Fibroblast of skin of back (primary cell): Measurements from ENCODE around the gene GALE.

Experiments
- DNase-seq: peaks from one replicate; pipeline ENCODE4 v3.0.0-alpha.2; 2013

GALE gene

DNA sequence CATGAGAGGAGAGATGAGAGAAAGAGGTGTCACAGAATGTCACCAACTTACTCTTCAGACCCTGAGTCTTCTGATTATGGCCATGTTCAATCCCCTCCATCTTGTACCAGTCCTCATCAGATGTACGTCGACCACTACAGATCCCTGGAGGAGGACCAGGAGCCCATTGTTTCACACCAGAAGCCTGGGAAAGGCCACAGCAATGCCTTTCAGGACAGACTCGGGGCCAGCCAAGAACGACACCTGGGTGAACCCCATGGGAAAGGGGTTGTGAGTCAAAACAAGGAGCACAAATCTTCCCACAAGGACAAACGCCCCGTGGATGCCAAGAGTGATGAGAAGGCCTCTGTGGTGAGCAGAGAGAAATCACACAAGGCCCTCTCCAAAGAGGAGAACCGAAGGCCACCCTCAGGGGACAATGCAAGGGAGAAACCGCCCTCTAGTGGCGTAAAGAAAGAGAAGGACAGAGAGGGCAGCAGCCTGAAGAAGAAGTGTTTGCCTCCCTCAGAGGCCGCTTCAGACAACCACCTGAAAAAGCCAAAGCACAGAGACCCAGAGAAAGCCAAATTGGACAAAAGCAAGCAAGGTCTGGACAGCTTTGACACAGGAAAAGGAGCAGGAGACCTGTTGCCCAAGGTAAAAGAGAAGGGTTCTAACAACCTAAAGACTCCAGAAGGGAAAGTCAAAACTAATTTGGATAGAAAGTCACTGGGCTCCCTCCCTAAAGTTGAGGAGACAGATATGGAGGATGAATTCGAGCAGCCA lies 49.3 kb downstream of the GALE start:
- peak; percentile 57 for DNase-seq

DNA sequence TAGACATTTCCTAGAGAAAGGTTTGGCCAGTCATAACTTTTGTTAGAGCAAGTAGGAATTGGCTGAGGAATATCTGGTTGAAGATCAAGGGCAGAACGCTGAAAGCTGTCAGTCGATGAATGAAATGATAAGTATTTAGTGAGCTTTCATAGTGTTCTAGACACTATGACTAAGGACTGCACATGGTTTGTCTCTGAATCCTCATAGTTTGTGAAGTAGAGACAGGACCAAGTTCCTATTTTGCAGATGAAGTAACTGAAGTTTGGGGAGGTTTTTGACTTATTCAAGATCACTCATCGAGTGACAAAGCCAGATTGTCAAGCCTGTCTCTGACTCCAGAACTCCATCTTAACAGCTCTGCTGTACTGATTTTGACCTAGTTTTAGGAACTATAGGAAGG lies 52.5 kb downstream of the GALE start:
- no peak for DNase-seq
